PC-3 (cell line): Measurements from ENCODE around the gene ACBD6. TPM values are rescaled to one million over a fixed set of nuclear protein-coding genes. Genes with fewer than 3 reads are reported as not detected.

Experiments
- ATAC-seq: fragments of 200-7000 bp; cut with Tn5 transposase; 2 replicates; pipeline ENCODE4 v1.9.1; 2020; ENCODE audit warnings: mild to moderate bottlenecking, moderate library complexity
- BruUV-seq: library from RNA; stranded (reverse); fragments of 400-500 nt; replicated peaks from 2 replicates; lab custom pipeline; 2021; lab: Mats Ljungman, UMichigan
- CTCF ChIA-PET: fragments of 300-600 bp; sonication (Branson Sonifier 250); formaldehyde crosslinking; loops from one replicate; lab custom pipeline; 2022; ENCODE audit warnings: antibody characterized with exemption; lab: Charles Lee
- POLR2A ChIA-PET: fragments of 300-600 bp; sonication (Branson Sonifier 250); formaldehyde crosslinking; loops from one replicate; lab custom pipeline; 2022; ENCODE audit warnings: antibody characterized with exemption; ENCODE audit not compliant: unreplicated experiment; lab: Charles Lee
- DNase-seq: peaks from one replicate; pipeline ENCODE4 v3.0.0-alpha.2; 2015
- H2AFZ ChIP-seq: fragments of 300-600 bp; sonication (generic); 2 replicates; pipeline ENCODE4 v1.6.0; 2016; ENCODE audit warnings: antibody characterized with exemption, low read length
- H3F3A ChIP-seq: fragments of 300-600 bp; sonication (generic); one replicate; pipeline ENCODE4 v1.6.0; 2017; ENCODE audit warnings: antibody characterized with exemption, low read length, control low read depth, mild to moderate bottlenecking; ENCODE audit not compliant: unreplicated experiment
- H3K27ac ChIP-seq: fragments of 300-600 bp; sonication (generic); 2 replicates; pipeline ENCODE4 v1.5.1; 2016; ENCODE audit warnings: mild to moderate bottlenecking, low read length
- H3K27me3 ChIP-seq: fragments of 300-600 bp; sonication (generic); 2 replicates; pipeline ENCODE4 v1.6.1; 2016; ENCODE audit warnings: low read length, mixed read lengths
- H3K36me3 ChIP-seq: fragments of 300-600 bp; sonication (generic); 2 replicates; pipeline ENCODE4 v1.6.1; 2016; ENCODE audit warnings: low read depth, mixed run types, low read length, mixed read lengths
- H3K4me1 ChIP-seq: fragments of 300-600 bp; sonication (generic); 2 replicates; pipeline ENCODE4 v1.5.1; 2016; ENCODE audit warnings: low read length; ENCODE audit not compliant: insufficient read depth
- H3K4me2 ChIP-seq: fragments of 300-600 bp; sonication (generic); 2 replicates; pipeline ENCODE4 v1.6.0; 2016; ENCODE audit warnings: low read length
- H3K4me3 ChIP-seq: fragments of 300-600 bp; sonication (generic); 2 replicates; pipeline ENCODE4 v1.5.1; 2016; ENCODE audit warnings: mild to moderate bottlenecking, low read length, mixed read lengths
- H3K79me2 ChIP-seq: fragments of 300-600 bp; sonication (generic); 2 replicates; pipeline ENCODE4 v1.6.1; 2017; ENCODE audit warnings: low read length, mixed read lengths
- H3K9ac ChIP-seq: fragments of 300-600 bp; sonication (generic); 2 replicates; pipeline ENCODE4 v1.6.0; 2016; ENCODE audit warnings: mild to moderate bottlenecking, low read length
- H3K9me2 ChIP-seq: fragments of 300-600 bp; sonication (generic); replicated peaks from 2 replicates; pipeline ENCODE4 v1.6.1; 2016; ENCODE audit warnings: mixed run types, low read length, mixed read lengths
- H3K9me3 ChIP-seq: fragments of 300-600 bp; sonication (generic); 2 replicates; pipeline ENCODE4 v1.6.1; 2016; ENCODE audit warnings: low read length, mixed read lengths
- H4K20me1 ChIP-seq: fragments of 300-600 bp; sonication (generic); 2 replicates; pipeline ENCODE4 v1.6.1; 2016; ENCODE audit warnings: low read length, mixed read lengths
- CTCF ChIP-seq: fragments of 300-600 bp; sonication (generic); conservative IDR thresholded peaks from 2 replicates; pipeline ENCODE4 v1.5.1; 2017; ENCODE audit warnings: antibody characterized with exemption, low read depth, mild to moderate bottlenecking, low read length
- EZH2 ChIP-seq: fragments of 300-600 bp; sonication (generic); IDR thresholded peaks from one replicate; pipeline ENCODE4 v1.6.1; 2017; ENCODE audit warnings: antibody characterized with exemption, mild to moderate bottlenecking, low read length; ENCODE audit not compliant: unreplicated experiment
- EZH2phosphoT487 ChIP-seq: fragments of 300-600 bp; sonication (generic); IDR thresholded peaks from 2 replicates; pipeline ENCODE4 v1.6.1; 2018; ENCODE audit warnings: mild to moderate bottlenecking, antibody characterized with exemption, low read length, borderline replicate concordance
- intact Hi-C: fragments of 100-400 bp; cut with micrococcal nuclease; formaldehyde crosslinking; loops from 2 replicates; pipeline ENCODE4 v1.9.0; 2023
- total RNA-seq: library from RNA; depleted of rRNA; stranded (reverse); fragments of >200 nt; gene quantifications from 2 replicates; pipeline ENCODE4 v1.2.3, GENCODE V29; 2014

ACBD6 gene
- total RNA-seq, 1 experiment from 2014 or later: 43.3 TPM

- no TSS peak for BruUV-seq
- Histone ChIP-seq H3K4me2 (no peak overlapping the region), H3K9me3 (no peaks in the 10 kb centered on the region), H3F3A (no peaks in the 10 kb centered on the region), H3K79me2 (no peaks in the 10 kb centered on the region), H3K27ac (no peak overlapping the region), H3K9me2 (no peaks in the 10 kb centered on the region), H3K4me1 (peaks cover 7% of the 10 kb centered on the region; the same call in 1 of the 2 replicates), H3K27me3 (no peaks in the 10 kb centered on the region), H2AFZ (no peak overlapping the region), H4K20me1 (no peaks in the 10 kb centered on the region), H3K4me3 (no peak overlapping the region), H3K36me3 (no peaks in the 10 kb centered on the region), H3K9ac (no peak overlapping the region)
- intact Hi-C loops: no loop called here
- ChIA-PET CTCF (interaction anchor here (0.7 kb wide), 1 partner anchor 612 kb away, joined by 3 read pairs; no protein-coding TSS in a partner anchor), POLR2A (no interaction called here)
- ATAC-seq (no peak), DNase-seq (no peak)
- TF ChIP-seq EZH2 (no peak), CTCF (no peak), EZH2phosphoT487 (no peak)
Observed at GRCh38 chr1:180528868-180529470, 26.6 kb upstream of the ACBD6 start.

GRCh38 chr1:180527101-180527669, 24.8 kb upstream of the ACBD6 start:
- Histone ChIP-seq H3K79me2 (no peaks in the 10 kb centered on the region), H3K4me3 (no peak overlapping the region), H3F3A (no peaks in the 10 kb centered on the region), H3K27me3 (no peaks in the 10 kb centered on the region), H2AFZ (no peak overlapping the region), H3K9ac (no peak overlapping the region), H3K4me1 (peaks cover 7% of the 10 kb centered on the region; the same call in 1 of the 2 replicates), H3K4me2 (no peak overlapping the region), H3K36me3 (no peaks in the 10 kb centered on the region), H3K9me3 (no peaks in the 10 kb centered on the region), H4K20me1 (no peaks in the 10 kb centered on the region), H3K27ac (no peak overlapping the region), H3K9me2 (no peaks in the 10 kb centered on the region)
- no TSS peak for BruUV-seq
- DNase-seq (peak; percentile 54), ATAC-seq (peak; percentile 70)
- intact Hi-C loops: no loop called here
- ChIA-PET POLR2A (no interaction called here), CTCF (no interaction called here)
- TF ChIP-seq EZH2 (no peak), CTCF (no peak), EZH2phosphoT487 (no peak)

GRCh38 chr1:180525715-180526039, 23.3 kb upstream of the ACBD6 start:
- no peaks in the 10 kb centered on the region for H4K20me1 ChIP-seq
- ChIA-PET CTCF (interaction anchor here (1.0 kb wide), 1 partner anchor 356 kb away, joined by 3 read pairs; no protein-coding TSS in a partner anchor), POLR2A (no interaction called here)
- no peak for ATAC-seq
- H3K27me3 ChIP-seq: no peaks in the 10 kb centered on the region
- H3K4me3 ChIP-seq: no peak overlapping the region
- DNase-seq: no peak
- H3K4me1 ChIP-seq: peaks cover 13% of the 10 kb centered on the region; the same call in 1 of the 2 replicates
- BruUV-seq: no TSS peak
- no peak overlapping the region for H2AFZ ChIP-seq
- no peak overlapping the region for H3K9ac ChIP-seq
- no peaks in the 10 kb centered on the region for H3F3A ChIP-seq
- no peaks in the 10 kb centered on the region for H3K9me2 ChIP-seq
- no peaks in the 10 kb centered on the region for H3K36me3 ChIP-seq
- intact Hi-C loops: no loop called here
- no peaks in the 10 kb centered on the region for H3K79me2 ChIP-seq
- H3K4me2 ChIP-seq: no peak overlapping the region
- no peaks in the 10 kb centered on the region for H3K9me3 ChIP-seq
- H3K27ac ChIP-seq: no peak overlapping the region
- TF ChIP-seq EZH2phosphoT487 (no peak), EZH2 (no peak), CTCF (no peak)
